DND-41 (cell line): ENCODE results near the gene KIAA0753.

Experiments used
- ATAC-seq: fragments of 200-7000 bp; cut with Tn5 transposase; 3 replicates; pipeline ENCODE4 v1.9.1; 2021; ENCODE audit warnings: low read depth; ENCODE audit not compliant: insufficient read depth
- DNase-seq: peaks from one replicate; pipeline ENCODE4 v3.0.0-alpha.2; 2020
- H2AFZ ChIP-seq: 2 replicates; pipeline ENCODE4 v1.6.0; 2012; ENCODE audit warnings: low read depth, low read length
- H3K27ac ChIP-seq: 2 replicates; pipeline ENCODE4 v1.5.1; 2012; ENCODE audit warnings: low read length, inconsistent platforms
- H3K27me3 ChIP-seq: fragments of 200-600 bp; sonication (generic); 2 replicates; pipeline ENCODE4 v1.6.0; 2012; ENCODE audit warnings: low read length, mild to moderate bottlenecking, inconsistent platforms; ENCODE audit not compliant: insufficient read depth, poor library complexity
- H3K36me3 ChIP-seq: 2 replicates; pipeline ENCODE4 v1.5.1; 2012; ENCODE audit warnings: low read length, inconsistent platforms; ENCODE audit not compliant: insufficient read depth
- H3K4me1 ChIP-seq: 2 replicates; pipeline ENCODE4 v1.5.1; 2012; ENCODE audit warnings: mild to moderate bottlenecking, low read length; ENCODE audit not compliant: insufficient read depth
- H3K4me2 ChIP-seq: 2 replicates; pipeline ENCODE4 v1.6.0; 2012; ENCODE audit warnings: mild to moderate bottlenecking, moderate library complexity, low read length, inconsistent platforms; ENCODE audit not compliant: insufficient read depth
- H3K4me3 ChIP-seq, 2 experiments: fragments of 200-600 bp in 1 of 2; shearing (Covaris generic) in 1 of 2; 2 replicates each; pipeline ENCODE4 v1.5.1; 2012 to 2016; ENCODE audit warnings: inconsistent platforms in 2 of 2, low read length in 2 of 2, mild to moderate bottlenecking in 2 of 2, low read depth in 1 of 2, moderate library complexity in 1 of 2
- H3K79me2 ChIP-seq: 2 replicates; pipeline ENCODE4 v1.6.0; 2012; ENCODE audit warnings: low read length, inconsistent platforms; ENCODE audit not compliant: insufficient read depth
- H3K9ac ChIP-seq: 2 replicates; pipeline ENCODE4 v1.6.0; 2012; ENCODE audit warnings: low read depth, mild to moderate bottlenecking, inconsistent platforms, low read length, moderate library complexity
- H3K9me3 ChIP-seq: 2 replicates; pipeline ENCODE4 v1.5.1; 2012; ENCODE audit warnings: low read length, moderate library complexity, mild to moderate bottlenecking, inconsistent platforms; ENCODE audit not compliant: insufficient read depth, severe bottlenecking
- H4K20me1 ChIP-seq: 2 replicates; pipeline ENCODE4 v1.6.0; 2012; ENCODE audit warnings: low read length; ENCODE audit not compliant: insufficient read depth
- EZH2 ChIP-seq: IDR thresholded peaks from 3 replicates; pipeline ENCODE4 v1.6.1; 2012; ENCODE audit warnings: borderline replicate concordance, low read depth, mild to moderate bottlenecking, moderate library complexity, low read length, inconsistent platforms; ENCODE audit not compliant: severe bottlenecking
- TF ChIP-seq, protein P1 (sequence below): IDR thresholded peaks from 2 replicates; pipeline ENCODE4 v1.5.1; 2012; ENCODE audit warnings: borderline replicate concordance, low read length, moderate library complexity, mild to moderate bottlenecking; ENCODE audit not compliant: poor library complexity, severe bottlenecking; ENCODE audit errors: extremely low read depth

Gene KIAA0753

GRCh38 chr17:6539871-6540270 lies 100.6 kb downstream of the KIAA0753 start:
- no peaks in the 10 kb centered on the region for H3K4me1 ChIP-seq
- no peaks in the 10 kb centered on the region for H4K20me1 ChIP-seq
- no peak overlapping the region for H3K27ac ChIP-seq
- H3K4me2 ChIP-seq, result no peak overlapping the region
- no peak overlapping the region for H2AFZ ChIP-seq
- H3K9ac ChIP-seq, result no peak overlapping the region
- ATAC-seq (no peak), DNase-seq (no peak)
- H3K79me2 ChIP-seq, result no peaks in the 10 kb centered on the region
- no peaks in the 10 kb centered on the region for H3K36me3 ChIP-seq
- H3K4me3 ChIP-seq, result no peak overlapping the region
- no peak for TF ChIP-seq EZH2
- TF ChIP-seq, protein P1, sequence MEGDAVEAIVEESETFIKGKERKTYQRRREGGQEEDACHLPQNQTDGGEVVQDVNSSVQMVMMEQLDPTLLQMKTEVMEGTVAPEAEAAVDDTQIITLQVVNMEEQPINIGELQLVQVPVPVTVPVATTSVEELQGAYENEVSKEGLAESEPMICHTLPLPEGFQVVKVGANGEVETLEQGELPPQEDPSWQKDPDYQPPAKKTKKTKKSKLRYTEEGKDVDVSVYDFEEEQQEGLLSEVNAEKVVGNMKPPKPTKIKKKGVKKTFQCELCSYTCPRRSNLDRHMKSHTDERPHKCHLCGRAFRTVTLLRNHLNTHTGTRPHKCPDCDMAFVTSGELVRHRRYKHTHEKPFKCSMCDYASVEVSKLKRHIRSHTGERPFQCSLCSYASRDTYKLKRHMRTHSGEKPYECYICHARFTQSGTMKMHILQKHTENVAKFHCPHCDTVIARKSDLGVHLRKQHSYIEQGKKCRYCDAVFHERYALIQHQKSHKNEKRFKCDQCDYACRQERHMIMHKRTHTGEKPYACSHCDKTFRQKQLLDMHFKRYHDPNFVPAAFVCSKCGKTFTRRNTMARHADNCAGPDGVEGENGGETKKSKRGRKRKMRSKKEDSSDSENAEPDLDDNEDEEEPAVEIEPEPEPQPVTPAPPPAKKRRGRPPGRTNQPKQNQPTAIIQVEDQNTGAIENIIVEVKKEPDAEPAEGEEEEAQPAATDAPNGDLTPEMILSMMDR, result no peak
- no peaks in the 10 kb centered on the region for H3K27me3 ChIP-seq
- H3K9me3 ChIP-seq, result peaks cover 4% of the 10 kb centered on the region

GRCh38 chr17:6536566-6537065 lies 103.9 kb downstream of the KIAA0753 start:
- H3K4me3 ChIP-seq, result no peak overlapping the region
- no peaks in the 10 kb centered on the region for H3K27me3 ChIP-seq
- H4K20me1 ChIP-seq, result no peaks in the 10 kb centered on the region
- no peak overlapping the region for H3K4me2 ChIP-seq
- no peak for DNase-seq
- H3K79me2 ChIP-seq, result no peaks in the 10 kb centered on the region
- no peak overlapping the region for H3K27ac ChIP-seq
- no peaks in the 10 kb centered on the region for H3K36me3 ChIP-seq
- no peaks in the 10 kb centered on the region for H3K4me1 ChIP-seq
- H2AFZ ChIP-seq, result no peak overlapping the region
- ATAC-seq, result no peak
- peaks cover 4% of the 10 kb centered on the region for H3K9me3 ChIP-seq
- H3K9ac ChIP-seq, result no peak overlapping the region
- TF ChIP-seq, protein P1, result no peak
- TF ChIP-seq EZH2, result no peak

DNA sequence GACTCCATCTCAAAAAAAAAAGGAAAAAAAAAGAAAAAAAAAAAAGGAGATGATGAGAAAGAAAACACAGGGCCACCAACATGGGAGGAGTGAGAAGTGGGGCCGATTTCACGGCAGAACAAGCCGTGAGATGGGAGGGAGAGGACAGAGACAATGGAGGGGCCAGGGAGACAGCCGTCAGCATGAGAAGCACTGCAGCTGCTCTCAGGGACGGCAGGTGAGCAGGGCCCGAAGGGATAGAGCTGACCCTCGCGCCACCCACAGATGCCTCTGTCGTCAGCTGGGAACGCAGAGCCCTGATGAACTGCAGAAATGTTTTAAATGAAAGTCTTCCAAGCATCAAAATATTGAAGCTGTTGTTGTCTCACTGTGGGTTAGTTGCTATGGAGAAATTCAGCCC lies 104.5 kb downstream of the KIAA0753 start:
- TF ChIP-seq, protein P1, result no peak
- TF ChIP-seq EZH2, result no peak
- H4K20me1 ChIP-seq, result no peaks in the 10 kb centered on the region
- H3K27me3 ChIP-seq, result no peaks in the 10 kb centered on the region
- no peak for ATAC-seq
- no peak overlapping the region for H3K4me2 ChIP-seq
- no peaks in the 10 kb centered on the region for H3K36me3 ChIP-seq
- peaks cover 4% of the 10 kb centered on the region for H3K9me3 ChIP-seq
- DNase-seq, result no peak
- no peak overlapping the region for H3K4me3 ChIP-seq
- no peak overlapping the region for H2AFZ ChIP-seq
- H3K27ac ChIP-seq, result no peak overlapping the region
- H3K9ac ChIP-seq, result no peak overlapping the region
- no peaks in the 10 kb centered on the region for H3K79me2 ChIP-seq
- no peaks in the 10 kb centered on the region for H3K4me1 ChIP-seq

DNA sequence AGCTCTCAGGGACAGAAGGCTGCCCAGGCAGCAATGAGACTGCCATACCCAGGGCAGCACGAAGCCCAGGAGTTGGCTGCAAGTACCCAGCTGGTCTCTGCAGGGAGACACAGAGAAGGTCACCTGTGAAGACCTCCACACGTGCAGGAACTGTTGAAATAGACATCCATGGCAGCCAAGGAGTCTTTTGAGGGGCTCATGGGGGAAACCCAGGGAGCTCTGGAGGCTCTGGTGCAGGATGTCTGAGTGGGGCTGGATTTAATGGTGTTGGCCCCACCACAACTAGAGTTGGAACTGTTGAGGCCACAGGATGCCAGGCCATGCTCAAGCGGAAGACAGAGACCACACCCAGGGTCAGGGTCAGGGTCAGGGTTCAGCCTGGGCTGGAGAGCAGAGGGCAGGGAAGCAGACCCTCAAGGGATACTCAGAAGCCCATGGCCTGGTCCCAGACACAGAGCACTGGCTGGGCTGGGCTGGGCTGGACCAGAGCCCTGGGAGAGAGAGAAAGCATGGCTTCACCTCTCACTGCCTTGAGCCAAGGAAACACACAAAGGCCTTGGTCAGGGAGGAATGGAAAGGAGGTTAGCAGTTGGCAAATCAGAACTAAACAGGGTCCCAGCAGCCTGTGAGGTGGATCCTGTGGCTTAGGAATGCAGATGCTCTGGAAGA lies 105.5 kb downstream of the KIAA0753 start:
- no peaks in the 10 kb centered on the region for H3K27me3 ChIP-seq
- H4K20me1 ChIP-seq, result no peaks in the 10 kb centered on the region
- H3K79me2 ChIP-seq, result no peaks in the 10 kb centered on the region
- no peaks in the 10 kb centered on the region for H3K36me3 ChIP-seq
- TF ChIP-seq EZH2, result no peak
- TF ChIP-seq, protein P1, result no peak
- no peak overlapping the region for H3K4me2 ChIP-seq
- DNase-seq, result no peak
- no peak for ATAC-seq
- H3K9me3 ChIP-seq, result peaks cover 4% of the 10 kb centered on the region
- no peak overlapping the region for H3K9ac ChIP-seq
- no peak overlapping the region for H2AFZ ChIP-seq
- H3K27ac ChIP-seq, result no peak overlapping the region
- no peak overlapping the region for H3K4me3 ChIP-seq
- no peaks in the 10 kb centered on the region for H3K4me1 ChIP-seq
